ENCODE data around the gene LRRC17.

LRRC17 gene

DNA sequence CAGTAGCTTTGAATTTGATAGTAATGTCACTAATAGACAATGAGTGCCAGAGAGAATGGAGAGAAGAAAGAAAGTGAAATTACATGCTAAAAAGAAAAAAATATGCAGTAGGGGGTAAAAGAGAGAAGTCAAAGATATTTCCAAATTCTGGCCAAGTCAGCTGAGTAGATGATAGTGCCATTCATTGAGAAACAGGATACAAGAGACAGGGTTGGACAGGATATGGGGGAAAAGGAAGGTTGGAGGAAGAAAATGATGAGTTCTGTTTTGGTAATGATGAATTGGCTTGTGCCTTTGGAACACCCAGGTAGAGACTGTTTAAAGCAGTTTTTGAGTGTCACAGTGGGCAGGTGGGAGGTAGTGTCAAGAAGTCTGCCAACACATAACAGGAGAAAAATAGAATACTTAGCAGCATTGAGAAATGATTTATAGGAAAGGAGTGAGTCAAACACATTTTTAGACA lies 78.3 kb downstream of the LRRC17 start:
- H3K27me3 ChIP-seq (replicated peaks; ENCODE audit: control insufficient read depth, insufficient read depth, low read length), result no peaks in the 10 kb centered on the region
- H3K9me3 ChIP-seq (ENCODE audit: control insufficient read depth, low read length), result no peaks in the 10 kb centered on the region
- H3K4me3 ChIP-seq (ENCODE audit: low read length), result peak overlapping the region; percentile 30
- no peak for DNase-seq (ENCODE audit: low read depth)
- H3K36me3 ChIP-seq (ENCODE audit: control insufficient read depth, insufficient read depth, low read length, severe bottlenecking), result no peaks in the 10 kb centered on the region
- H3K9ac ChIP-seq (ENCODE audit: low read length), result no peak overlapping the region
- H3K4me1 ChIP-seq (ENCODE audit: control insufficient read depth, insufficient read depth, low read length), result peaks cover 38% of the 10 kb centered on the region

DNA sequence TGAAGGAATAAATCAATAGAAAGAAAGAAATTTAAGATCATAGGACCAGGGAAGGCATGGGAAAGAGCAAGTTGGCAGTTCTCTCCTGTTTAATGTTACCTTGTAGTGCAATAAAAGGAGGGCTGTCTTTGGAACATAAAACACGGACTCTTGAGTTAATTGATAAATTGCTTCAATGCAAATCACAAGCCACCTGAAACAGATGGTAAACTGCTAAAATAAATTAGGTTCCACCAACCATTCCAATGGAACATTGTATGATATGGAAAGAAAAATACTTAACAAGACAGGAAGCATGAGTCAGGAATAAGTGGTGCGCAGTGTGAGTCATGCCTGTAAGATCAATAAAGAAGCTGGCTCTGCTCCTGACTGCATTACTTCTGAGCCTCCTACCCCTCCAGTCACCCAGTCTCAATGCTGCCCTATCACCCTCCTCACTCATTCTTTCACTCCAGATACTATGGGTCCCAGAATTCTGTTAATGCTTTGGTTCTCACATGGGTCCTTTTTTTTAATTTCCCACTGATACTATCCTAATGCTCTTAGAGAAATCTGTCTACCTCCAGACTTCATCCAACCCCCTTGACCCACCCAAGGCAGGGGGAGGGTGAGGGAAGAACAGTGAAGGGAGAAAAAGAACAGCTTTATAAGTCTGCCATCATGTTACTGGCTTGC lies 78.9 kb downstream of the LRRC17 start:
- peak overlapping the region; percentile 30 for H3K4me3 ChIP-seq (ENCODE audit: low read length)
- no peaks in the 10 kb centered on the region for H3K27me3 ChIP-seq (replicated peaks; ENCODE audit: control insufficient read depth, insufficient read depth, low read length)
- no peak overlapping the region for H3K9ac ChIP-seq (ENCODE audit: low read length)
- no peaks in the 10 kb centered on the region for H3K36me3 ChIP-seq (ENCODE audit: control insufficient read depth, insufficient read depth, low read length, severe bottlenecking)
- peaks cover 38% of the 10 kb centered on the region for H3K4me1 ChIP-seq (ENCODE audit: control insufficient read depth, insufficient read depth, low read length)
- DNase-seq (ENCODE audit: low read depth), result peak; percentile 88
- H3K9me3 ChIP-seq (ENCODE audit: control insufficient read depth, low read length), result no peaks in the 10 kb centered on the region

DNA sequence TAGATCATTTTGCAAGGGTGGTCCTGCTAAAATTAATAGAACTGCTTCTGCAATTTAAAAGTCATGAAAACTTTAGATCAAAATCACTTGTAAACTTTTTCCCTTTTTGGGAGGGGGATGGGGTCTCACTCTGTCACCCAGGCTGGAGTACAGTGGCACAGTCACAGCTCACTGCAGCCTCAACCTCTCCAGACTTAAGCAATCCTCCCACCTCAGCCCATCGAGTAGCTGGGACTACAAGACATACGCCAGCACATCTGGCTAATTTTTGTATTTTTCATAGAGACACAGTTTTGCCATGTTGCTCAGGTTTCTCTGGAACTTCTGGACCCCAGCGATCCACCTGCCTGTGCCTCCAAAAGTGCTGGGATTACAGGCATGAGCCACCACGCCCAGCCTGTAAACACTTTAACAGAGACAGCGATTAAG lies 79.7 kb downstream of the LRRC17 start:
- no peaks in the 10 kb centered on the region for H3K27me3 ChIP-seq (replicated peaks; ENCODE audit: control insufficient read depth, insufficient read depth, low read length)
- peaks cover 38% of the 10 kb centered on the region for H3K4me1 ChIP-seq (ENCODE audit: control insufficient read depth, insufficient read depth, low read length)
- no peak for DNase-seq (ENCODE audit: low read depth)
- no peaks in the 10 kb centered on the region for H3K36me3 ChIP-seq (ENCODE audit: control insufficient read depth, insufficient read depth, low read length, severe bottlenecking)
- H3K9me3 ChIP-seq (ENCODE audit: control insufficient read depth, low read length), result no peaks in the 10 kb centered on the region
- H3K4me3 ChIP-seq (ENCODE audit: low read length), result peak overlapping the region; percentile 42
- H3K9ac ChIP-seq (ENCODE audit: low read length), result no peak overlapping the region

DNA sequence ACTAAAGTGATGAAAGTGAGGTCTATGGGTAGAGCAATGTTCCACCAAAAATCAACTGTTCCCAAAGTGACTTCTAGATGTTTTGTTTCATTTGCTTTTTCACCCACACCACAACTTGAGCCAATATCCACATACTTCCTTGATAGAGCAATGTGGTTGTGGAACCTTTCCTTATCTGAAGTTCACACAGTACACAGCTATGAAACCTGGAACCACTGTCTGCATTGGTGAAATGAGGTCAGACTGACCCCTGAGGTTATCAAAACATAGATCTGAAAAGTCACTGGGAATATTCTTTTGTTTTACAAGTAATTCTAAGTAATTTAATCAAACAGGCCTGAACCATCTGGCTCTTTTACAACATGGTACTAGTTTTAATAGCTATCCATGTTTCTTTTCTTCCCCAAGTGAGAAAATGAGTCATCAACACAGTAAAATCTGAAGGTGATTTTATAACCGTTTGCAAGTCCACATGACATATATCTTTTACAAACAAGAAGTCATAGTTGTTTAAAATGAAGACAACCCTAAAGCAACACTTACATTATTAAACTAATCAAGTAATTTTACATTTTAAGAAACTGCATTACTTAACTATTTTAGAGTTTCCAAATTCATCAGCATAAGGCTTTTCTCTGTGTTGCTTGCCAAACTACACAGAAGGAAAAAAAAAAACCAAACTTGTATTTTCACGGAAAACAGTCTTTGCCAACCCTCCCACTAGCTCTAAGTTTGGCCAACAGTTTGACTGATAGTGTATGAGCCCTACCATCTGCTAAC lies 80.3 kb downstream of the LRRC17 start:
- Histone ChIP-seq H3K27me3 (replicated peaks; ENCODE audit: control insufficient read depth, insufficient read depth, low read length) (no peaks in the 10 kb centered on the region), H3K9ac (ENCODE audit: low read length) (no peak overlapping the region), H3K4me1 (ENCODE audit: control insufficient read depth, insufficient read depth, low read length) (peaks cover 38% of the 10 kb centered on the region), H3K4me3 (ENCODE audit: low read length) (peak overlapping the region; percentile 42), H3K36me3 (ENCODE audit: control insufficient read depth, insufficient read depth, low read length, severe bottlenecking) (no peaks in the 10 kb centered on the region), H3K9me3 (ENCODE audit: control insufficient read depth, low read length) (no peaks in the 10 kb centered on the region)
- peak; percentile 85 for DNase-seq (ENCODE audit: low read depth)

DNA sequence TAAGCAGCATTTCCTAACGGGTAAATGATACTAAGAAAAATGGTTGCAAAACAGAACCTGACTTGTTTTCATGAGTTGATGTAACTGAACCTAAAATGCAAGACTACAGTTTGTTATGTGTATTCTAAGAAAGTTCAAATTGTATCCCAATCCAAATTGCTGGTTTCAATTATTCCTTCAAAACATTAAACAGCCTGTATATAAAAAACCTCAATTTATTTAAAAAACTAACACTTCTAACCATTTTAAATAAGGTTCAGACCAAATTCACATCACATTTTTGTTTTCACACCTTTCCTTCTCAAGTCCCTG lies 80.9 kb downstream of the LRRC17 start:
- H3K9ac ChIP-seq (ENCODE audit: low read length), result no peak overlapping the region
- H3K36me3 ChIP-seq (ENCODE audit: control insufficient read depth, insufficient read depth, low read length, severe bottlenecking), result no peaks in the 10 kb centered on the region
- no peaks in the 10 kb centered on the region for H3K27me3 ChIP-seq (replicated peaks; ENCODE audit: control insufficient read depth, insufficient read depth, low read length)
- H3K4me3 ChIP-seq (ENCODE audit: low read length), result no peak overlapping the region
- no peak for DNase-seq (ENCODE audit: low read depth)
- H3K9me3 ChIP-seq (ENCODE audit: control insufficient read depth, low read length), result no peaks in the 10 kb centered on the region
- peaks cover 38% of the 10 kb centered on the region for H3K4me1 ChIP-seq (ENCODE audit: control insufficient read depth, insufficient read depth, low read length)

DNA sequence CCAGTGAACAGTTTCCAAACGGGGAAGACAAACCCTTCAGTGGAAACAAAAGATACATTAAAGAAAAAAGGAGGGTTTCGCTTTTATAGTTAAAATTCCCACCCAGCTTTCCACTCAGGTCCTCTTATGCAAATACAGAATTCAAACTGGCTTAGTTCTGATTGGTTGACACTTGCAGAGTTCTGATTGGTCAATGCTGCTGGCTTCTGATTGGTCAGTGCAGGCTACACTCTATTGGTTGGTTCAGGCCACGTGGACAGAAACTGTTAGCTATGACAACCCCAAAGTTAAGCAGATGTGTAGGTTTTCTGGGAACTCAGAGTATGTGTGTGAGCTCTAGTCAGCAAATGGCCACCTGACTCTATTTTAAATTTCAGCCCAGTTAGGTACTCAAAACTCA lies 81.8 kb downstream of the LRRC17 start:
- Histone ChIP-seq H3K27me3 (replicated peaks; ENCODE audit: control insufficient read depth, insufficient read depth, low read length) (no peaks in the 10 kb centered on the region), H3K36me3 (ENCODE audit: control insufficient read depth, insufficient read depth, low read length, severe bottlenecking) (no peaks in the 10 kb centered on the region), H3K4me1 (ENCODE audit: control insufficient read depth, insufficient read depth, low read length) (peaks cover 38% of the 10 kb centered on the region), H3K4me3 (ENCODE audit: low read length) (no peak overlapping the region), H3K9me3 (ENCODE audit: control insufficient read depth, low read length) (no peaks in the 10 kb centered on the region), H3K9ac (ENCODE audit: low read length) (no peak overlapping the region)
- no peak for DNase-seq (ENCODE audit: low read depth)

Data from adipocyte (in vitro differentiated cells).